ENCODE measurements around the gene JAK3. TPM values are rescaled to one million over a fixed set of nuclear protein-coding genes. Genes with fewer than 3 reads are reported as not detected.

Gene JAK3
- polyA plus RNA-seq, 1 experiment = 0.99 TPM

DNA sequence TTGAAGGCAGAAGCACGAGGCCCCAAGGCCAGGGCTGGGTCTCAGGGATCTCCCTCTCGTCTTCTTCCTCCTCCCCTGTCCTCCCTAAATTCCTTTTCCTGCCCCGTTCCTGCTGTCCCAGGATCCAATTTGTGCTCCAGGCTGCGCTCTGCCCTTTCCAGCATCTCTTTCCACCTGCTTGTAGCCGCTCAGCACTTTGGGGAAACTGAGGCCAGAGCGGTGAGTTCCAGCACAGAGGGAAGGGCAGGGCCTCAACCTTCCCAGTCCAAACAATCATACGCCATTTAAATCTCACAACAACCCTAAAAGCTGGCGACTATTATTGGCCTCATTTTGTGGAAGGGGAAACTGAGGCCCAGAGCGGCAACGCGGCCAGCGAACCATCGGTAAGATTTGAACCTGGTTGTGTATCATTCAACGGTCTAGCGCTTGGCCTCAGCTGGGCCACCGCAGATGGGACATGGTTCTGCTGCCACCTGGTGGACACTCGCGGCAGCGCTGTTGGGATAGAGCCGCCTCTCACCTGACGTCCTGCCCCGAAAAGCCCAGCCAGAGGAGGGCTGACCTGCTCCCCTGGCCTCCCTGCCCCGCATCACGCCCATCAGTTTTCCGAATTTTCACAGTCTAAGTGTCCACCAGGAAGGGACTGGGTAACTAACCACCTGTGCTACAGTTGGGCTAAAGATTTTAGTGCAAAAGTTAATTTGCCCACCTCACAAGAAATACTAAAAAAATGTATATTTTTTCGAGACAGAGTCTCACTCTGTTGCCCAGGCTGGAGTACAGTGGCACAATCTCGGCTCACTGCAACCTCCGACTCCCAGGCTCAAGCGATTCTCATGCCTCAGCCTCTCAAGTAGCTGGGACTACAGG lies 7.7 kb upstream of the JAK3 start:
- no peak for DNase-seq (ENCODE audit: low read depth, low spot score)
- Histone ChIP-seq H3K4me3 (ENCODE audit: low read depth, low read length) (no peak overlapping the region), H3K9me3 (ENCODE audit: control insufficient read depth, insufficient read depth, low read length) (no peaks in the 10 kb centered on the region; the same call in 1 of the 2 replicates), H3K27ac (ENCODE audit: low read depth, low read length) (no peak overlapping the region), H3K27me3 (ENCODE audit: control insufficient read depth, insufficient read depth, low read length) (no peaks in the 10 kb centered on the region)
- TF ChIP-seq, protein P1, sequence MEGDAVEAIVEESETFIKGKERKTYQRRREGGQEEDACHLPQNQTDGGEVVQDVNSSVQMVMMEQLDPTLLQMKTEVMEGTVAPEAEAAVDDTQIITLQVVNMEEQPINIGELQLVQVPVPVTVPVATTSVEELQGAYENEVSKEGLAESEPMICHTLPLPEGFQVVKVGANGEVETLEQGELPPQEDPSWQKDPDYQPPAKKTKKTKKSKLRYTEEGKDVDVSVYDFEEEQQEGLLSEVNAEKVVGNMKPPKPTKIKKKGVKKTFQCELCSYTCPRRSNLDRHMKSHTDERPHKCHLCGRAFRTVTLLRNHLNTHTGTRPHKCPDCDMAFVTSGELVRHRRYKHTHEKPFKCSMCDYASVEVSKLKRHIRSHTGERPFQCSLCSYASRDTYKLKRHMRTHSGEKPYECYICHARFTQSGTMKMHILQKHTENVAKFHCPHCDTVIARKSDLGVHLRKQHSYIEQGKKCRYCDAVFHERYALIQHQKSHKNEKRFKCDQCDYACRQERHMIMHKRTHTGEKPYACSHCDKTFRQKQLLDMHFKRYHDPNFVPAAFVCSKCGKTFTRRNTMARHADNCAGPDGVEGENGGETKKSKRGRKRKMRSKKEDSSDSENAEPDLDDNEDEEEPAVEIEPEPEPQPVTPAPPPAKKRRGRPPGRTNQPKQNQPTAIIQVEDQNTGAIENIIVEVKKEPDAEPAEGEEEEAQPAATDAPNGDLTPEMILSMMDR (IDR thresholded peaks at IDR 0.05; ENCODE audit: low read depth, low read length) = peak; percentile 97
- CTCF ChIA-PET = interaction anchor here (0.5 to 1.4 kb wide), 9 partner anchors 9 to 547 kb away, joined by 3 to 6 read pairs (median 3); no protein-coding TSS in a partner anchor
- POLR2A ChIA-PET = interaction anchor here (1.0 kb wide), 1 partner anchor 436 kb away, joined by 4 read pairs; no protein-coding TSS in a partner anchor

DNA sequence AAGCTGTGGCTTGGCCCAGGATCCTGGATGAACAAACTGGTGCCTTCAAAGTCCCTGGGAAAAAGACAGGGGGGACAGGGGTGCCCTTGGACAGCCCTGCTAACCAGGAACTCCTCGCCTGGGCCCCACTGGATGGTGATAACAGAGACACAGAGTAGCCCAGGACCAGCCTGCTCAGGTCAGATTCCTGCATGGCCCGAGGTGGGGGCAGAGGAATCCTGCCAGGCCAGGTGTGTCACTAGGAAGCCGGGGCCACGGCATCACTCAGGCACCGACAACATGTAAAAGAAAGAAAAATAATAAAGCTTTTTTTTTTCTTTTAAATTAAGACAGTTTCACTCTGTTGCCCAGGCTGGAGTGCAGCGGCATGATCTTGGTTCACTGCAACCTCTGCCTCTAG lies 6.3 kb upstream of the JAK3 start:
- Histone ChIP-seq H3K9me3 (ENCODE audit: control insufficient read depth, insufficient read depth, low read length) (no peaks in the 10 kb centered on the region), H3K4me3 (ENCODE audit: low read depth, low read length) (no peak overlapping the region), H3K27me3 (ENCODE audit: control insufficient read depth, insufficient read depth, low read length) (no peaks in the 10 kb centered on the region), H3K27ac (ENCODE audit: low read depth, low read length) (no peak overlapping the region)
- CTCF ChIA-PET = interaction anchor here (0.7 to 1.1 kb wide), 4 partner anchors 79 to 596 kb away, joined by 4 to 7 read pairs (median 4); partner anchors contain the start of gene CCDC124
- no peak for DNase-seq (ENCODE audit: low read depth, low spot score)
- POLR2A ChIA-PET = no interaction called here
- TF ChIP-seq, protein P1 (IDR thresholded peaks at IDR 0.05; ENCODE audit: low read depth, low read length) = no peak

DNA sequence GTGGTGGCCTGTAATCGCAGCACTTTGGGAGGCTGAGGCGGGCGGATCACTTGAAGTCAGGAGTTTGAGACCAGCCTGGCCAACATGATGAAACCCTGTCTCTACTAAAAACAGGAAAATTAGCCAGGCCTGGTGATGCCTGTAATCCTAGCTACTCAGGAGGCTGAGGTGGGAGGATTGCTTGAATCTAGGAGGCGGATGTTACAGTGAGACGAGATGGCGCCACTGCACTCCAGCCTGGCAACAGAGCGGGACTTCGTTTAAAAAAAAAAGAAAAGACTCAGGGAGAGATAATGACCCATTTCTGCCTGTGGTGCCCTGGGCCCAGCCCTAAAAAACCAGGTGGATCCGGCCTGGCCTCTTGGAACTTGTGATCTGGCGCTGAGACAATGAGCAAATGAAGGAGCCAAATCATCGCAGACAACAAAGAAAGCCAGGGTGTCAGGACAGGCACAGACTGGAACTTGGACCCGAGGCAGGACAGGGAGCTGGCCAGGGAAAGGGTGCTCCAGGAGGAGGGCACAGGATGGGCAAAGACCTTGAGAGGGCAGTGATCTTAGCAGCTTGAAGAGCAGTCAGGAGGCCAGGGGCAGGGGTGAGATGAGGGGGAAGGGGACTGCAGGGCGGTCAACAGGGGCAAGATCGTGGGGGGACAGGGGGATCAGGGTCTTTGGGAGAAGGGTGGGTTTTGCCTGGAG lies 962 bp upstream of the JAK3 start:
- no peak for DNase-seq (ENCODE audit: low read depth, low spot score)
- no peak overlapping the region for H3K4me3 ChIP-seq (ENCODE audit: low read depth, low read length)
- TF ChIP-seq, protein P1 (IDR thresholded peaks at IDR 0.05; ENCODE audit: low read depth, low read length) = no peak
- H3K27ac ChIP-seq (ENCODE audit: low read depth, low read length) = no peak overlapping the region
- POLR2A ChIA-PET = interaction anchor here (2.6 kb wide), 1 partner anchor 11 kb away, joined by 15 read pairs; the partner anchor contains the start of gene RPL18A
- no peaks in the 10 kb centered on the region for H3K27me3 ChIP-seq (ENCODE audit: control insufficient read depth, insufficient read depth, low read length)
- CTCF ChIA-PET = interaction anchor here (3.4 kb wide), 1 partner anchor 11 kb away, joined by 24 read pairs; the partner anchor contains the start of gene RPL18A
- no peaks in the 10 kb centered on the region for H3K9me3 ChIP-seq (ENCODE audit: control insufficient read depth, insufficient read depth, low read length)

DNA sequence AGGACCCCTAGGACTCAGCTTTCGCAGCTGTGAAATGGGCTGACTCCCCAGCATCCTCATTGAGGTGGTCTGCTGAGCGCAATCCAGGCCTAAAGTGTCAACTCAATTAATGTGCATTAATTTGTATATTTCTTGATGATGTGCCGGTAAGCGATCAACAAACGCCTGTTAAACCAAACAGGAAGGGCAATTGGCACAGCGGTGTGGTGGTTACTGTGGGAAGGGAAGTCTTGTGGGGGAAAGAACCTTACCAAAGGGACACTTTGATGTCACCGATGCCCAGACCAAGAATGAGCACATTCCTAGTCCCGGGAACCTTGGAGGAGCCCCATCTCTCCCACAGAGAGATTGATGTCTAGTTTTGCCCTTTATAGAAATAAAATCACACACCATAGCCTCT lies 1.6 kb downstream of the JAK3 start:
- ChIA-PET CTCF (interaction anchor here (1.1 kb wide), 1 partner anchor 13 kb away, joined by 3 read pairs; the partner anchor contains the start of gene RPL18A), POLR2A (interaction anchor here (0.5 kb wide), 1 partner anchor 109 kb away, joined by 4 read pairs; no protein-coding TSS in a partner anchor)
- H3K4me3 ChIP-seq (ENCODE audit: low read depth, low read length) = no peak overlapping the region
- TF ChIP-seq, protein P1 (IDR thresholded peaks at IDR 0.05; ENCODE audit: low read depth, low read length) = no peak
- peaks cover 2% of the 10 kb centered on the region for H3K27me3 ChIP-seq (ENCODE audit: control insufficient read depth, insufficient read depth, low read length)
- H3K9me3 ChIP-seq (ENCODE audit: control insufficient read depth, insufficient read depth, low read length) = no peaks in the 10 kb centered on the region; the same call in 1 of the 2 replicates
- no peak overlapping the region for H3K27ac ChIP-seq (ENCODE audit: low read depth, low read length)
- no peak for DNase-seq (ENCODE audit: low read depth, low spot score)
